Activated CD4-positive, alpha-beta memory T cell treated with anti-CD3 and anti-CD28 coated beads for 36 hours (primary cell): ENCODE results near the gene PNPLA2. TPM values are rescaled to one million over a fixed set of nuclear protein-coding genes. Genes with fewer than 3 reads are reported as not detected.

ENCODE experiments used
- CTCF ChIA-PET: fragments of 350-600 bp; sonication (Branson Sonifier 250); formaldehyde crosslinking; loops from one replicate; lab custom pipeline; 2021; ENCODE audit warnings: antibody characterized with exemption, inconsistent platforms; lab: Charles Lee
- POLR2A ChIA-PET: fragments of 350-600 bp; sonication (Branson Sonifier 250); formaldehyde crosslinking; loops from one replicate; lab custom pipeline; 2021; ENCODE audit warnings: antibody characterized with exemption; lab: Charles Lee
- DNase-seq: peaks from one replicate; pipeline ENCODE4 v3.0.0-alpha.2; 2020
- H3K27ac Mint-ChIP-seq: one replicate; pipeline ENCODE4 v1.8.0; 2021; ENCODE audit warnings: mixed read lengths
- H3K27me3 Mint-ChIP-seq: one replicate; pipeline ENCODE4 v1.8.0; 2021; ENCODE audit warnings: mixed read lengths
- H3K36me3 Mint-ChIP-seq: one replicate; pipeline ENCODE4 v1.8.0; 2021; ENCODE audit warnings: mixed read lengths
- H3K4me1 Mint-ChIP-seq: one replicate; pipeline ENCODE4 v1.8.0; 2021; ENCODE audit warnings: low read depth, mixed read lengths
- H3K4me3 Mint-ChIP-seq: one replicate; pipeline ENCODE4 v1.8.0; 2021; ENCODE audit warnings: mild to moderate bottlenecking, mixed read lengths
- H3K9me3 Mint-ChIP-seq: one replicate; pipeline ENCODE4 v1.8.0; 2021; ENCODE audit warnings: mixed read lengths
- intact Hi-C: fragments of 100-400 bp; cut with micrococcal nuclease; formaldehyde crosslinking; loops from one replicate; pipeline ENCODE4 v1.15.1; 2023
- total RNA-seq, 2 experiments: library from RNA; stranded (reverse); gene quantifications; one replicate each; pipeline ENCODE4 v1.2.3, GENCODE V29; 2021

Gene PNPLA2
- total RNA-seq, 2 experiments from 2014 or later = 33.2 to 35.0 TPM

DNA sequence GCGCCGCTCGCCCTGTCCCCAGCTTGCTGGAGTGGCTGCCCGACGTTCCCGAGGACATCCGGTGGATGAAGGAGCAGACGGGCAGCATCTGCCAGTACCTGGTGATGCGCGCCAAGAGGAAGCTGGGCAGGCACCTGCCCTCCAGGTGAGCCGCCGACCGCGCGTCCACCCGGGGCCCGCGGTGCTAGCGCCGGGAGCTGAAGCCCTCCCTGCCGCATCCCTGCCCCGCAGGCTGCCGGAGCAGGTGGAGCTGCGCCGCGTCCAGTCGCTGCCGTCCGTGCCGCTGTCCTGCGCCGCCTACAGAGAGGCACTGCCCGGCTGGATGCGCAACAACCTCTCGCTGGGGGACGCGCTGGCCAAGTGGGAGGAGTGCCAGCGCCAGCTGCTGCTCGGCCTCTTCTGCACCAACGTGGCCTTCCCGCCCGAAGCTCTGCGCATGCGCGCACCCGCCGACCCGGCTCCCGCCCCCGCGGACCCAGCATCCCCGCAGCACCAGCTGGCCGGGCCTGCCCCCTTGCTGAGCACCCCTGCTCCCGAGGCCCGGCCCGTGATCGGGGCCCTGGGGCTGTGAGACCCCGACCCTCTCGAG is 5.7 kb downstream of the PNPLA2 start:
- Mint-ChIP-seq H3K4me3 (no peak overlapping the region), H3K4me1 (peaks cover 26% of the 10 kb centered on the region), H3K36me3 (peaks cover 15% of the 10 kb centered on the region), H3K27ac (no peak overlapping the region), H3K9me3 (no peaks in the 10 kb centered on the region), H3K27me3 (peaks cover 19% of the 10 kb centered on the region)
- intact Hi-C loops = no loop called here
- ChIA-PET CTCF (no interaction called here), POLR2A (no interaction called here)
- no peak for DNase-seq

- no peak for DNase-seq
- ChIA-PET POLR2A (no interaction called here), CTCF (no interaction called here)
- Mint-ChIP-seq H3K27me3 (peaks cover 24% of the 10 kb centered on the region), H3K4me3 (no peak overlapping the region), H3K4me1 (peaks cover 26% of the 10 kb centered on the region), H3K36me3 (peaks cover 15% of the 10 kb centered on the region), H3K9me3 (no peaks in the 10 kb centered on the region), H3K27ac (no peak overlapping the region)
- intact Hi-C loops = no loop called here
These were observed 6.2 kb downstream of the PNPLA2 start for GRCh38 chr11:824942-825341.

DNA sequence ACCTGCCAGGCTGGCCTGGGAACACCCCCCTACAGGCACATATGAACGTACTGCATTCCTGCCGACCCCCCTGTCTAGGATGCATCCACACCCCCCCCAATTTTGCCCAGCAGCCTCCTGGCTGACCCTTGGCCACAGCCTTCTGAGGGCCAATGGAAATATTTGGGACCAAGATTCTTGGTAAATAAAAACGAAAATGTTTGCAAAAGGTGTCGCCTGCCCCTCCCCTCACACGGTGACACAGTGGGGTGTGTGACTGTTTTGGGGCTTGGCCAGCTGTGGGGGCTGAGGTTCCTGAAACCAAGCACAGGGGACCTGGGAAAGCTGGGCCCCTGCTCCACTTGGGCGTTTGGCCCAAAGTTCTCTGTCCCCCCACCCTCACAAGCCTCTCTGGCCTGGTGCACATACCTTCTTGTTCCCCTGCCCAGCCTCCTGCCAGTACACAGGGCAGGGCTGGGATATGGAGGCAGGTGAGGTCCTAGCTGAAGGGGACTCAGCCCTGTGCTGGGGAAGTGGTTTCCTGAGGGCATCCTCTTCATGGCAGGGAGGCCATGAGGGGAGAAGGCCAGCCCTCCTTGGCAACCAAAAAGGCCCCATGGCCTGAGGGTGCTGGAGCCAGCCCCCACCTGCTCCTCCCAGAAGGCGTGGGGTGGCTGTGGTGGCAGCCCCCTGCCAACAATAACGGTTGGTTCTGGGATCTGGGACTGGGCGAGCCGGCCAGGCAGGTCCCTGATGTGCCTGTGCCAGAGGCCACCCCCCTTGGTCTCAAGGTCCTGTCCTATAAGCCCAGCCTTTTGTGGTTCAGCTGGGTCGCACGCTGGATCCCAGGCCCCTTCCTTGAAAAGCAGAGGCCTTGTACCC is 6.9 kb downstream of the PNPLA2 start:
- H3K9me3 Mint-ChIP-seq = no peaks in the 10 kb centered on the region
- intact Hi-C loops = no loop called here
- DNase-seq = no peak
- ChIA-PET CTCF (no interaction called here), POLR2A (interaction anchor here (1.9 kb wide), 1 partner anchor 11 kb away, joined by 4 read pairs; no protein-coding TSS in a partner anchor)
- H3K4me1 Mint-ChIP-seq = peaks cover 25% of the 10 kb centered on the region
- peaks cover 15% of the 10 kb centered on the region for H3K36me3 Mint-ChIP-seq
- no peak overlapping the region for H3K27ac Mint-ChIP-seq
- no peak overlapping the region for H3K4me3 Mint-ChIP-seq
- H3K27me3 Mint-ChIP-seq = peaks cover 24% of the 10 kb centered on the region

DNA sequence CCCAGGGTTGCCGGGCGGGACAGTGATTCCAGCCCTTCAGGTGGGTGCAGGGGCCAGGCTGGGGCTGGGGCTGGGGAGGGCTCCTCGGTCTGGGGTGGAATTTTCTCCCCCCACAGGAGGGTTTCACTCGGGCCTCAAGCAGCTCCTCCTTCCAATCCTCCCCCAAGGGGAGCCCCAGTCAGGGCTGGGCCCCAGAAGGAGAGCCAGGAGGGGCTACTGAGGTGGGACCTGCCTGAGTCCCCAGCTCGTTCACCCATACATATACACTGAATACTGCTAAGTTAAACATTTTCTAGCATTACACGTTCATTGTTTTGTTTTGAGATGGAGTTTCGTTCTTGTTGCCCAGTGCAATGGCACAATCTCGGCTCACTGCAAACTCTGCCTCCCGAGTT is 7.5 kb downstream of the PNPLA2 start:
- Mint-ChIP-seq H3K4me3 (peak overlapping the region; percentile 57), H3K27me3 (peaks cover 26% of the 10 kb centered on the region), H3K9me3 (no peaks in the 10 kb centered on the region), H3K27ac (no peak overlapping the region), H3K4me1 (peaks cover 19% of the 10 kb centered on the region), H3K36me3 (peaks cover 15% of the 10 kb centered on the region)
- no peak for DNase-seq
- intact Hi-C loops = no loop called here
- ChIA-PET CTCF (no interaction called here), POLR2A (interaction anchor here (1.9 kb wide), 1 partner anchor 10 kb away, joined by 4 read pairs; no protein-coding TSS in a partner anchor)

DNA sequence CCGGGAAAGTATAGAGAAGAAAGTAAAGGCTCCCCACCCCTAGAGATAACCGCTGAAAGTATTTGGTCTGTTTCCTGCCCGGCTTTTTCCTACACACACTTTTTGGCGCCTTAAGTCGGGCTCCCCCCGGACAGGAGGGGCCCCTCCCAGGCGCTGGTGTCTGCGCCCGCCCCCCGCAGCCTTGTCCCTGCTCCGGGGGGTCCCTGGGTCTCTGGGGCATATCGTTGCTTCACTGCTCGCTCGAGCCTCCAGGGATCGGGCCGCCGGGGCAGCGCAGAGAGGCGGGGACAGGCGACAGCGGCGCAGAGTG is 8.1 kb downstream of the PNPLA2 start:
- peak overlapping the region; percentile 57 for H3K4me3 Mint-ChIP-seq
- CTCF ChIA-PET = no interaction called here
- no peaks in the 10 kb centered on the region for H3K9me3 Mint-ChIP-seq
- intact Hi-C loops = no loop called here
- peaks cover 31% of the 10 kb centered on the region for H3K27me3 Mint-ChIP-seq
- no peak for DNase-seq
- H3K27ac Mint-ChIP-seq = no peak overlapping the region
- peaks cover 15% of the 10 kb centered on the region for H3K36me3 Mint-ChIP-seq
- POLR2A ChIA-PET = interaction anchor here (1.9 kb wide), 1 partner anchor 10 kb away, joined by 4 read pairs; no protein-coding TSS in a partner anchor
- H3K4me1 Mint-ChIP-seq = peaks cover 25% of the 10 kb centered on the region

DNA sequence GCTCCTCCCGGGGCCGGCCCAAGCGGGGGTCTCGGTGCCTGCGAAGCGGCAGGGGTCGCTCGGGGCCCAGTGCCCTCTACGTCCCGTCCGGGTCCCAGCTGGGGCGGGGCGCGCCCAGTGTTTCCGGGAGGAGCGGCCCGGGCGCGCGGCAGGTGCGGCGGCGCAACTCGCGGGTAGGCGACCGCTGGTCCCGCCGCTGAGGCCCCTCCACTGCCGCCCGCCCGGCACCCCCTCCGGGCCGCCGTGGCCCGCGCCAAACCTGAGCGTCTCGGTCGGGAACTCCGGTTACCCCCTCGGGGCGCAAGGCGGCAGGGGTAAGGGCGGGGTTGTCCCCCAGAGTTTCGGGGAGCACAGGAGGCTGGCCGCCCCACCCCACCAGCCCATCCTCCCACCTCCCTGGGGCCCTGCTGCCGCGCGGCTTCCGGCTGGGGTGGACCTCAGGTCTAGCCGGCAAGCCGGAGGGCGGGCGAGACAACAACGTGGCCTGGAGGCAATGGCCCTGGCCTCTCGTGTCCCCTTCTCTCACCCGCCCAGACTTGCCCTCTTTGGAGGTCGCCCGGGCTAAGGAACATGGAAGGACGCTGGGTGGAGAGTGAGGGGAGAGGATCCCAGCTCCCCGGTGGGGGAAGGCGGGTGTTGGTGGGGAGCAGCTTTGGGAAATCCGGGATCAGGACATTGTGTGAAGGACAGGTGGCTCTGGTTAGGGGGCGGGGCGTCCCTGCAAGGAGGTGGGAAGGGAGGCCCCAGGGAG is 8.6 kb downstream of the PNPLA2 start:
- DNase-seq = no peak
- peak overlapping the region; percentile 52 for H3K4me3 Mint-ChIP-seq
- H3K27ac Mint-ChIP-seq = no peak overlapping the region
- ChIA-PET CTCF (no interaction called here), POLR2A (interaction anchor here (1.9 kb wide), 1 partner anchor 9 kb away, joined by 4 read pairs; no protein-coding TSS in a partner anchor)
- intact Hi-C loops = no loop called here
- peaks cover 35% of the 10 kb centered on the region for H3K27me3 Mint-ChIP-seq
- H3K36me3 Mint-ChIP-seq = peaks cover 15% of the 10 kb centered on the region
- H3K4me1 Mint-ChIP-seq = peaks cover 26% of the 10 kb centered on the region
- H3K9me3 Mint-ChIP-seq = no peaks in the 10 kb centered on the region

GRCh38 chr11:827897-828192 is 9.1 kb downstream of the PNPLA2 start, which contains the start of gene CRACR2B:
Gene CRACR2B, plus strand, starts transcription at chr11:827919. Its CDS starts 689 bp downstream, at chr11:828608.
- intact Hi-C loops = no loop called here
- Mint-ChIP-seq H3K4me1 (peaks cover 26% of the 10 kb centered on the region), H3K27ac (no peak within 1 kb of the TSS), H3K4me3 (peak within 1 kb of the TSS; percentile 52), H3K36me3 (peaks cover 15% of the 10 kb centered on the region), H3K27me3 (peaks cover 35% of the 10 kb centered on the region), H3K9me3 (no peaks in the 10 kb centered on the region)
- ChIA-PET POLR2A (no interaction called here), CTCF (no interaction called here)
- DNase-seq = no peak

DNA sequence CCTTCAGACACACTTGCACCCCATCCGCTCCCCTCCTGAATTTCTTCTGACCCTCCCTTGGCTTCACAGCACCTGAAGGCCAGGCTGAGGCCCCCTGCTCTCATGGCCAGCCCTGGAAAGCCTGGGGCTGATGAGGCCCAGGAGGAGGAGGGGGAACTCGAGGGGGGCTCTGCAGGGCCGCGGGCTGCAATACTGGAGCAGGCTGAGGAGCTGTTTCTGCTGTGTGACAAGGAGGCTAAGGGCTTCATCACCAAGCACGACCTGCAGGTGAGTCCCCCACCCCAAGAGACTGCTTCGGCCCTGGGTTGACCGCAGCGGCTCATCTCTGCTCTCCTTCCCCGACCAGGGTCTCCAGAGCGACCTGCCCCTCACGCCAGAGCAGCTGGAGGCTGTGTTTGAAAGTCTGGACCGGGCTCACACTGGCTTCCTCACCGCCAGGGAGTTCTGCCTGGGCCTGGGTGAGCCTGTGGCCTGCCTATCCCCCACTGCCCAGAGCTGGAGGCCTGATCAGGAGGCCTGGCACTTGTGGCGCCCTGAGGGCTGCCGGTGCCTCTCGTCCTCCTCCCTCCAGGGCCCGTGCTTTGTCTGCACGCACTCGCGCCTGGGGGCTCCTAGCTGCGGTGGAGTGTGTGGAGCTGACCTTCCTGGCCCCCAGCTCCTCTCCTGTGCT is 9.9 kb downstream of the PNPLA2 start:
- Mint-ChIP-seq H3K9me3 (no peaks in the 10 kb centered on the region), H3K4me3 (peak overlapping the region; percentile 52), H3K27ac (no peak overlapping the region), H3K36me3 (peaks cover 12% of the 10 kb centered on the region), H3K4me1 (peaks cover 26% of the 10 kb centered on the region), H3K27me3 (peaks cover 35% of the 10 kb centered on the region)
- POLR2A ChIA-PET = interaction anchor here (1.3 kb wide), 1 partner anchor 12 kb away, joined by 5 read pairs; no protein-coding TSS in a partner anchor
- DNase-seq = no peak
- intact Hi-C loops = no loop called here
- CTCF ChIA-PET = interaction anchor here (1.7 kb wide), 1 partner anchor 20 kb away, joined by 6 read pairs; no protein-coding TSS in a partner anchor

GRCh38 chr11:829176-829846 is 10.6 kb downstream of the PNPLA2 start:
- no peaks in the 10 kb centered on the region for H3K9me3 Mint-ChIP-seq
- H3K27me3 Mint-ChIP-seq = peaks cover 35% of the 10 kb centered on the region
- no peak overlapping the region for H3K27ac Mint-ChIP-seq
- no peak overlapping the region for H3K4me3 Mint-ChIP-seq
- intact Hi-C loops = no loop called here
- no peak for DNase-seq
- H3K36me3 Mint-ChIP-seq = peaks cover 9% of the 10 kb centered on the region
- ChIA-PET POLR2A (interaction anchor here (1.3 kb wide), 1 partner anchor 11 kb away, joined by 5 read pairs; no protein-coding TSS in a partner anchor), CTCF (interaction anchor here (1.7 kb wide), 1 partner anchor 19 kb away, joined by 6 read pairs; no protein-coding TSS in a partner anchor)
- H3K4me1 Mint-ChIP-seq = peaks cover 31% of the 10 kb centered on the region

- H3K4me1 Mint-ChIP-seq = peaks cover 33% of the 10 kb centered on the region
- no peak overlapping the region for H3K27ac Mint-ChIP-seq
- no peaks in the 10 kb centered on the region for H3K9me3 Mint-ChIP-seq
- POLR2A ChIA-PET = no interaction called here
- peaks cover 6% of the 10 kb centered on the region for H3K36me3 Mint-ChIP-seq
- CTCF ChIA-PET = interaction anchor here (1.7 kb wide), 1 partner anchor 19 kb away, joined by 6 read pairs; no protein-coding TSS in a partner anchor
- DNase-seq = no peak
- intact Hi-C loops = loop anchor here (1.0 kb wide), 1 partner anchor 10 kb away; no protein-coding TSS in a partner anchor
- H3K27me3 Mint-ChIP-seq = peaks cover 35% of the 10 kb centered on the region
- H3K4me3 Mint-ChIP-seq = no peak overlapping the region
These were observed 11.2 kb downstream of the PNPLA2 start for GRCh38 chr11:829847-830294.
